HepG2 (cell line): ENCODE data around the gene FUT6. TPM values are rescaled to one million over a fixed set of nuclear protein-coding genes. Genes with fewer than 3 reads are reported as not detected.
A peak's percentile ranks its signal among the peaks of the same experiment; 100 is the strongest.

ENCODE experiments used
- CREB1 ChIP-seq, 2 experiments: fragments of 450-650 bp in 1 of 2; IDR thresholded peaks; 2 replicates each; pipeline ENCODE4 v1.6.1; 2016 to 2017; ENCODE audit warnings: control low read depth in 1 of 2, mild to moderate bottlenecking in 1 of 2, missing compliant biosample characterization in 1 of 2, missing genetic modification characterization in 1 of 2
- E2F1 ChIP-seq: sonication (generic); formaldehyde crosslinking; IDR thresholded peaks from 2 replicates; pipeline ENCODE4 v1.5.0; 2020; ENCODE audit warnings: missing genetic modification reagents
- MIER2 ChIP-seq: IDR thresholded peaks from 2 replicates; pipeline ENCODE4 v1.6.1; 2016; ENCODE audit warnings: missing biosample characterization, missing genetic modification reagents
- SKIL ChIP-seq: sonication (generic); formaldehyde crosslinking; IDR thresholded peaks from 2 replicates; pipeline ENCODE4 v1.8.0; 2022; ENCODE audit warnings: missing genetic modification reagents, mild to moderate bottlenecking, moderate library complexity, borderline replicate concordance
- SSRP1 ChIP-seq: IDR thresholded peaks from 2 replicates; pipeline ENCODE4 v1.6.1; 2016; ENCODE audit warnings: control low read depth
- ZBTB33 ChIP-seq: sonication (generic); formaldehyde crosslinking; IDR thresholded peaks from 2 replicates; pipeline ENCODE4 v1.4.0; 2020; ENCODE audit warnings: missing genetic modification reagents
- ZNF318 ChIP-seq: sonication (generic); formaldehyde crosslinking; IDR thresholded peaks from 2 replicates; pipeline ENCODE4 v1.4.0; 2020; ENCODE audit warnings: mild to moderate bottlenecking, missing genetic modification reagents
- ZNF33B ChIP-seq: sonication (generic); formaldehyde crosslinking; IDR thresholded peaks from 2 replicates; pipeline ENCODE4 v1.5.1; 2020; ENCODE audit warnings: mild to moderate bottlenecking, missing genetic modification reagents
- ZNF510 ChIP-seq: sonication (generic); formaldehyde crosslinking; IDR thresholded peaks from 2 replicates; pipeline ENCODE4 v1.4.0; 2020; ENCODE audit warnings: low read depth, mild to moderate bottlenecking, missing genetic modification reagents
- ZNF629 ChIP-seq: sonication (generic); formaldehyde crosslinking; conservative IDR thresholded peaks from 2 replicates; pipeline ENCODE4 v1.5.0; 2020; ENCODE audit warnings: missing genetic modification reagents
- ZNF800 ChIP-seq: sonication (generic); formaldehyde crosslinking; IDR thresholded peaks from 2 replicates; pipeline ENCODE4 v1.4.0; 2020; ENCODE audit warnings: missing genetic modification reagents
- polyA plus RNA-seq, 8 experiments: library from polyadenylated mRNA; depleted of rRNA in 3 of 8; stranded (reverse) in 7 of 8; unstranded in 1 of 8; fragments of >200 nt; fragmentation: Illumina TruSeq in 4 of 8; extraction: Trizol in 4 of 8; gene quantifications; 2 replicates each; pipeline versions ENCODE4 v1.2.1 to v1.2.3, GENCODE V29; 2011 to 2016; ENCODE audit warnings: low read depth in 4 of 8, missing spikeins in 1 of 8, mixed read lengths in 1 of 8; ENCODE audit not compliant: insufficient read depth in 1 of 8
- total RNA-seq, 5 experiments: library from RNA; depleted of rRNA; stranded (reverse); fragments of >200 nt; fragmentation: Illumina TruSeq; extraction: Trizol; gene quantifications; 2 replicates each; pipeline ENCODE4 v1.2.3, GENCODE V29; 2016; ENCODE audit warnings: low read depth in 1 of 5

FUT6 gene
- total and polyA plus RNA-seq, 2 of the 13 experiments (the other 11 are each of a cell fraction or from before 2014, with no cell fraction given), result 8.2 to 27.7 TPM

GRCh38 chr19:5827891-5828660, 11.4 kb downstream of the FUT6 start (continued):
- TF ChIP-seq ZNF318 (peak; percentile 84), CREB1 (IDR thresholded peaks at IDR 0.05) (peak; percentile 33), CREB1 (CRISPR knock-in tag; IDR thresholded peaks at IDR 0.05) (no peak), ZNF33B (peak; percentile 95; the same call in 1 of the 2 replicates), ZNF629 (CRISPR knock-in tag) (no peak), ZNF510 (CRISPR knock-in tag) (no peak), ZNF800 (CRISPR knock-in tag) (no peak), SSRP1 (CRISPR knock-in tag) (peak; percentile 92), MIER2 (CRISPR knock-in tag) (peak; percentile 18; the same call in 1 of the 2 replicates), SKIL (CRISPR knock-in tag) (peak; percentile 57; the same call in 1 of the 2 replicates), ZBTB33 (CRISPR knock-in tag) (0 out of 2 replicates have a peak, but pooled peaks have one; percentile 6), E2F1 (CRISPR knock-in tag) (no peak)
